Activated gamma-delta T cell treated with anti-CD3 and anti-CD28 coated beads, Interleukin-2, amount 50 U/mL, for 16 hours (primary cell): Measurements from ENCODE around the gene MYH10.

Source experiments
- DNase-seq: peaks from one replicate; pipeline ENCODE4 v3.0.0-alpha.2; 2020; ENCODE audit warnings: low read depth

MYH10 gene

GRCh38 chr17:8444494-8444893 lies 186.0 kb downstream of the MYH10 start:
- DNase-seq, result no peak

GRCh38 chr17:8443756-8444155 lies 186.8 kb downstream of the MYH10 start:
- DNase-seq, result no peak

- no peak for DNase-seq
Measured at GRCh38 chr17:8442310-8442709, 188.2 kb downstream of the MYH10 start.

DNA sequence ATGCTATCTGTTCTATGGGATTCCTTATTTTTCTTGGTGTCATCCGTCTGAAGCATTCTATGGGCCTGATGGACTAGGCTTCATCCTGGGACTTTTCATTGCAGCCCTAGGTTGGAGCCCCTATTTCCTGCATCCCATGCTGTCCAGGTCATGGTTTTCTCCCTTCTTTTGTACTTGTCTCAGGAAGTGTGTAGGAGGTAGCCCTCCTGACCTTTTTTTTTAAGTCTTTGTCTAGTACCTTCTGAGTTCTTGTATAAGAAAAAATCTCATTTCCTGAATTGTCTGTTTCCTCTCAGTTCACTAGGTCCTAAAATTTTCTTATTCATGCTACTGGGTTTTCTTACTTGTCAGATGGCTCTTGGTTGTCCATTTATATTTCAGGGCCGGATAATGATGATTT lies 188.8 kb downstream of the MYH10 start:
- DNase-seq, result no peak

DNA sequence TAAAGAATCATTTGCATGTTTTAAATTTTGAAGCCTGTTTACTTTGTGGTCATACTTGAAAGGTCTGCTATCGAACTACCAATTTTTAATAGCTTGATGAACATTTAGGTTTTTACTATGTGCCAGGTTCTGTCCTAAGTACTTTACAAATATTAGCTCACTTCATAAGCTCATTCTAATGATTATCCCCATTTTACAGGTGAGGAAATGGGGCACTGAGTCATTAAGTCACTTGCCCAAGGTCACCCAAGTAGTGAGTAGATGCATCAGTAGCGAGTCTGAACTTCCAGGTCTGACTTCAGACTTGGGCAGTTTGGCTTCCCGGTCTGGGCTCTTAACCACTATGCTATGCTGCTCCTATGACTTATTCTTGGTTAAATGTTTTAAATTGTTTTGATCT lies 190.8 kb downstream of the MYH10 start:
- DNase-seq, result no peak

GRCh38 chr17:8438441-8438840 lies 192.1 kb downstream of the MYH10 start:
- DNase-seq, result no peak

GRCh38 chr17:8436844-8437171 lies 193.7 kb downstream of the MYH10 start:
- no peak for DNase-seq

GRCh38 chr17:8436169-8436843 lies 194.2 kb downstream of the MYH10 start:
- peak; percentile 27 for DNase-seq

DNA sequence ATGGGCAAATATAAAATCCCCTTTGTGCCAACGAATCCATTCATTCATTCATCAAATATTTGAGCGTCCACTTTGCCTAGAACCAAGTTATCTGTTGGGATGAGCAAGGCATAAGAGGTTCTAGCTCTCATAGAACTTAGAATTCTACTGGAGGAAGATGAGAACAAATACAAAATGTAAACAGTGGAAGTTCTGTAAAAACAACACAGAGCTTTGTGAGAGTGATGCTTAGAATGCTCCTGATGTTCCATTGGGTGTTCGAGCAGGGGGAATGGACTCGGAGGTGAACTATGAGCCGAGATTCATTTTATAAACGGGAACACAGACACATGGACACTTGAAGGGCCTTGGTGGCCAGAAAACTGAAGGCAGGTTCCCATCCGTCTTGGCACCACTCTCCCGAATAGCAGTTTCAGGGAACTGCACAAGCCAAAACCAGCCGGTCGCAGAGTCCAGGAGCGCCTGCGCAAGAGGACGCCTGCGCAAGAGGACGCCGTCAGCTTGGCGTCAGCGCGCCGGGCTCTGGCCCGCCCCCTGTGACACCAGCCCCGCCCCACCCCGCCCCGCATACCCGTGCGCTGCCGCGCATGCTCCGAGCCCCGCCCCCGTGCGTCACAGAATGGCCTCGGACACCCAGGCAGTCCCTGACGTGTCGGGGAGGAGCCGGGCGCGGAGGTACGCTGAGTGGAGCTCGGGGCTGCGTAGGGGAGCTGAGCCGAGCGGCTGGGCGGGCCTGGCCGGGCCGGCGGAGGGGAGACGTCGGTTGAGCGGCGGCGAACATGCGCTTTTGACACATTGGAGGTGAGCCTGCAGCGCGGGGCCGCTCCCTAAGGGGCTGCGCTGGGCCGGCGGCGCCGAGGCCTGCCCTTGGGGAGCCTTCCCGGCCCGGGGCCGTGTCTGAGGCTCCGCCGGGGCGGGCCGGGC lies 195.0 kb downstream of the MYH10 start, which contains the start of gene NDEL1:
TSS of gene NDEL1 (plus strand) at position 640 of the 924 bp plus-strand sequence. CDS start 8,388 bp downstream, outside the sequence.
- peak; percentile 99 for DNase-seq

DNA sequence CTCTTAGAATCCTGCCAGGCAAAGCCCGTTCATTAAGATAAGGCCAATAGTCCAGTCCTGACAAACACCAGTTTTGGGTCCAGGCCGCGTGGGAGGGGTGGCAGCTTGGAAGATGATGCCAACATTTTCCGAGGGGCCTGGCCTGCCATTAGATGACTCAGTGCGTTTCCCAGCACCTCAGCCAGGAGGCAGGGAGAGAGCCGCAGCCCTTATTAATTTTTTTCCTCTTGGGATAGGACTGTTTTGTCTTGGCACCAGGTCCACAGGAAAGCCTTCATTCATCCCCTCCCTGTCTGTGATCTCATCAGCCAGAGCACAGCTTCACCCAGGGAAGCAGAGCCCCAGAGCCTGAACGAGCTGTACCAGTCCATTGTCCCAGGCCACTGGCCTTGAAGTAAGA lies 199.6 kb downstream of the MYH10 start:
- DNase-seq, result no peak

DNA sequence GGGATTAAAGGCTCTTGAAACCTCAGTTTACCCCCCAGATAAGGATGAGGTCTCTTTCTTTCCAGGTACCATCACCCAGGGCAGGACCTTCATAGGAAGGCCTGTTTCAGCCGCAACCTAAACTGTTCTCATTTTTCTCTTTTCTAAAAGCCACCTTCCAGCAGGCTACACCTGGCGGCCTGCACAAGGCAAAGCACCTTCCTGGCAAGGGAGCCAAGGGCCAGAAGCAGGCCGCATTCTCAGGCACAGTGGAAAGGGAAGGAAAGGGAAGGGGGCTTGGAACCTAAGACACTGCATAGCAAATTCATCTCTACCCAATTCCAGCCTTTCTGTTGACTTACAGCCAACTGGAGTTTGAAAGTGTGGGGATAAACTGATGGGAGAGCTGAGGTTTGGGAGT lies 203.7 kb downstream of the MYH10 start:
- DNase-seq, result no peak

DNA sequence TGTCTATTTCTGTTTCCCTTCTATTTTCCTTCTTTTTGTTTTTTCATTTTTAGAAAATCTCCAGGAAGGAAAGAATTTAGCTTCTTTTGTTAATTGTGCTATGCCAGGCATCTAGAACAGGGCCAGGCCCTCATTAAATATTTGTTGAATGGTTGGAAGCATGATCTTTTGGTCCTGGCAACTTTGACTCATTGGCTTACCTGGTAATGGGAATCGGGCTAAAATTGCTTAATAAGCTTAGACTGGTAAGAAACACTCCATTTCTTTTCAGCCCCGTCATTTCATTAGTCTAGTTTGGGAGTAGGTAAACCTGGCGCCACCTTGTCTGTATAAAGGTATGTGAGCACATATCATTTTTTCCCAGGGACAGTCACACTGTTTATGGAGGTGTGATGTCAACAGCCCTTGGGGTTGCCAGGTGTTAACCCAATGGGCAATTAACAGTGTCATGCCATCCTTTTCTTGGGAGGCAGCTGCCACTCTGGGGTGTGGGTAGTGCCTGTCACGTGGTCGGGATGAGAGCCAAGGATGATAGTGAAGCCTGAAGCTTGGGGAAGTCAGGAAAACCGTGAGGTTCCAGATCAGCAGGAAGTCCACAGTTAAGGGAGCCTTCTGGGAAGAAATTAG lies 204.3 kb downstream of the MYH10 start:
- no peak for DNase-seq
